T-helper 1 cell (primary cell): ENCODE measurements around the gene SFR1.

Experiments used
- DNase-seq, 5 donors: peaks; one replicate each; pipeline ENCODE4 v3.0.0-alpha.2; 2012 to 2020
- total RNA-seq, 4 donors: gene quantifications; one replicate each; lab custom pipeline; 2026; lab: John Stamatoyannopoulos, UW

SFR1 gene
- 14.8 to 17.4 (median 16.5) reads per million in 4 donors for total RNA-seq

- peak; percentile 98 to 100 (median 99) for DNase-seq
Measured at GRCh38 chr10:104121485-104122224, at the start of gene SFR1. Gene SFR1, plus strand, starts transcription at chr10:104122171. Its CDS starts 13 bp downstream, at chr10:104122184.

- no peak for DNase-seq
Measured at GRCh38 chr10:104072786-104073185, 49.2 kb upstream of the SFR1 start.

GRCh38 chr10:104074505-104074904 is 47.5 kb upstream of the SFR1 start:
- DNase-seq: no peak

GRCh38 chr10:104076743-104077160 is 45.2 kb upstream of the SFR1 start:
- DNase-seq: no peak

GRCh38 chr10:104077247-104077646 is 44.7 kb upstream of the SFR1 start:
- DNase-seq: no peak

GRCh38 chr10:104077663-104078151 is 44.3 kb upstream of the SFR1 start:
- no peak for DNase-seq

- peak in 1 of 5 donors; percentile 22 for DNase-seq
Measured at GRCh38 chr10:104080762-104081161, 41.2 kb upstream of the SFR1 start.

- no peak for DNase-seq
Measured at GRCh38 chr10:104081998-104082397, 40.0 kb upstream of the SFR1 start.

- no peak for DNase-seq
Measured at GRCh38 chr10:104084482-104085142, 37.4 kb upstream of the SFR1 start.

GRCh38 chr10:104085801-104086400 is 36.1 kb upstream of the SFR1 start, which contains the start of gene COL17A1:
Gene COL17A1, minus strand, starts transcription at chr10:104085880. Its CDS starts 5,207 bp downstream, at chr10:104080673.
- no peak for DNase-seq

- DNase-seq: no peak
Measured at GRCh38 chr10:104088239-104088638, 33.7 kb upstream of the SFR1 start.

- no peak for DNase-seq
Measured at GRCh38 chr10:104089621-104090020, 32.4 kb upstream of the SFR1 start.

- no peak for DNase-seq
Measured at GRCh38 chr10:104090611-104091010, 31.4 kb upstream of the SFR1 start.

- no peak for DNase-seq
Measured at GRCh38 chr10:104092749-104093148, 29.2 kb upstream of the SFR1 start.

GRCh38 chr10:104096692-104097091 is 25.3 kb upstream of the SFR1 start:
- no peak for DNase-seq

- DNase-seq: no peak
Measured at GRCh38 chr10:104098358-104098925, 23.5 kb upstream of the SFR1 start.

GRCh38 chr10:104099269-104099668 is 22.7 kb upstream of the SFR1 start:
- no peak for DNase-seq

GRCh38 chr10:104099941-104100340 is 22.0 kb upstream of the SFR1 start:
- no peak for DNase-seq

GRCh38 chr10:104100795-104101194 is 21.2 kb upstream of the SFR1 start:
- no peak for DNase-seq

- DNase-seq: no peak
Measured at GRCh38 chr10:104101902-104102301, 20.1 kb upstream of the SFR1 start.

GRCh38 chr10:104103956-104104355 is 18.0 kb upstream of the SFR1 start:
- no peak for DNase-seq

- no peak for DNase-seq
Measured at GRCh38 chr10:104104418-104104817, 17.6 kb upstream of the SFR1 start.

- DNase-seq: no peak
Measured at GRCh38 chr10:104104926-104105325, 17.0 kb upstream of the SFR1 start.
